HG03520 (cell line): ENCODE measurements around the gene TXNDC15.
"Not testable (repeated sequence)": the region's sequence is repeated elsewhere in the genome, so short reads cannot be mapped to it uniquely, and the experiment has no call there.

Experiments used
- ATAC-seq: cut with Tn5 transposase; IDR thresholded peaks from one replicate; pipeline ENCODE4 v1.9.1; 2021; ENCODE audit warnings: mild to moderate bottlenecking, moderate library complexity; ENCODE audit not compliant: unreplicated experiment

TXNDC15 gene, protein sequence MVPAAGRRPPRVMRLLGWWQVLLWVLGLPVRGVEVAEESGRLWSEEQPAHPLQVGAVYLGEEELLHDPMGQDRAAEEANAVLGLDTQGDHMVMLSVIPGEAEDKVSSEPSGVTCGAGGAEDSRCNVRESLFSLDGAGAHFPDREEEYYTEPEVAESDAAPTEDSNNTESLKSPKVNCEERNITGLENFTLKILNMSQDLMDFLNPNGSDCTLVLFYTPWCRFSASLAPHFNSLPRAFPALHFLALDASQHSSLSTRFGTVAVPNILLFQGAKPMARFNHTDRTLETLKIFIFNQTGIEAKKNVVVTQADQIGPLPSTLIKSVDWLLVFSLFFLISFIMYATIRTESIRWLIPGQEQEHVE

DNA sequence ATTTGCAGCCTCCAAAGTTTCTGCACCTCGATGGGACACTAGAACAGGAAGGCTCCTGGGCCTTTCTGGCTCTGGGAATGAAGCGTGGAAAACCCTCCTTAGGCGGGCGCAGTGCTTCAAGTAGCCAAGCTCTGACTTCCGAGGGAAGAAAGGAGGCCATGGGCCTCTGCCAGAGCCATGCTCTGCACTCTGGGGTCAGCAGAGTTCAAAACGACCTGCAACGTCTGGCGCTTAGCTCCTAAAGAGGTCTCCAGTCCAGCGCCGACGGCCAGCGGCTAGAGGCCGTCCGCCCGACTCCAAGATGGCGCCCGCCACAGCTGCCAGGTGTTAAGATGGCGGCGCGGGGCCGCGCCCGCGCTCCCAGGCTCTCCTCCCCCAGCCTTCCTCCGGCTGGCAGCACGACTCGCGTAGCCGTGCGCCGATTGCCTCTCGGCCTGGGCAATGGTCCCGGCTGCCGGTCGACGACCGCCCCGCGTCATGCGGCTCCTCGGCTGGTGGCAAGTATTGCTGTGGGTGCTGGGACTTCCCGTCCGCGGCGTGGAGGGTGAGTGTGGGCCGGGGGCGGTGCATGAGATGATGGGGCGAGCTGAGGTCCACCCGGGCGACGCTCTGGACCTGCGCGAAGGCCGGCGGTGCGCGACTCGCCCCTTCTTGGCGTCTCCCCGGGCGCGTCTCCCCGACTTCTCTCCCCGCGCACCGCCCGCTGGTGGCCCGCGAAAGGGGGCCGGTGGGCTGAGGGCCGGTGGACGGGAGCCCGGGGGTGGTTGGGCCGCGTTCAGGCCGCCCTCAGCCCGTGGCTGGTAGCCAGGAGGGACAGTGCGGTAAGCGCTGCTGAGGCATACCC, at the start of gene TXNDC15:
TXNDC15 (plus strand) TSS at position 385 of the 844 bp plus-strand sequence; CDS start at position 442, 57 bp downstream.
- peak; percentile 73 for ATAC-seq

DNA sequence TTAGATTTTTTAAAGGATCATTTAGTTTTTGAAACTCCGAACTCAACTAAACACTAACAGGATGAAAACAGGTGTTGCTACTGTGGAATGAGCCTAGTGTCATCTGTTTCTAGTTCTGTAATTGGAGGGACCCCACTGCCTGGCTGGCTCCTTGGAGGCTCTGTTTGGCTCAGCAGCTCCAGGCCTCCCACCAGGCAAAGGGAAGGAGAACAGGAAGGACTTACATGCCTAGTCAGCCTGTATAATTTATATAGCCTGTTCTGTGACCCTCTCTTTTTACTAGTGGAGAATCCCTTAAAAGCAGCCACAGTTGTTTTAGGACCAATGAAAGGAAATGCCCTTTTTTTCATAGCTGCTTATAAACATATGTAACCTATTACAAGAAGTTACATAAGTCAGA, 49.5 kb upstream of the TXNDC15 start:
- ATAC-seq: no peak

DNA sequence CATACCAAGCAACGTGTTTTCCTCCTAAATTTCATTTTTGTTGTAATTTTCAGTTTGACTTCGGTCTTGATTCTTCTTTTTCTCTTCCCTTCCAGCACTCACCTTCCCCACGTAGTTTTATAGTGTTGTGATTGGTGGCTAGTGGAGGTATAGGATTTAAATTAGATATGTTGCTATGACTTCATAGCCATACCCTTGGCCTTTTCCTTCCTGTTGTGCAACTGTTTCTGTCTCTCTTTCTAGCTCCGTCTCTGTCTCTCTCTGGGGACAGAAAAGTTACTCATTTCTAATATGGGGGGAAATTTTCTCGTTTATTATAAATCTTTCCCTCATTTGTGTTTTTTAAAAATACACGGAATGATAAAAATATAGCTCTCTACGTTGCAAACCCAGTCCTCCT, 49.0 kb upstream of the TXNDC15 start:
- no peak for ATAC-seq

DNA sequence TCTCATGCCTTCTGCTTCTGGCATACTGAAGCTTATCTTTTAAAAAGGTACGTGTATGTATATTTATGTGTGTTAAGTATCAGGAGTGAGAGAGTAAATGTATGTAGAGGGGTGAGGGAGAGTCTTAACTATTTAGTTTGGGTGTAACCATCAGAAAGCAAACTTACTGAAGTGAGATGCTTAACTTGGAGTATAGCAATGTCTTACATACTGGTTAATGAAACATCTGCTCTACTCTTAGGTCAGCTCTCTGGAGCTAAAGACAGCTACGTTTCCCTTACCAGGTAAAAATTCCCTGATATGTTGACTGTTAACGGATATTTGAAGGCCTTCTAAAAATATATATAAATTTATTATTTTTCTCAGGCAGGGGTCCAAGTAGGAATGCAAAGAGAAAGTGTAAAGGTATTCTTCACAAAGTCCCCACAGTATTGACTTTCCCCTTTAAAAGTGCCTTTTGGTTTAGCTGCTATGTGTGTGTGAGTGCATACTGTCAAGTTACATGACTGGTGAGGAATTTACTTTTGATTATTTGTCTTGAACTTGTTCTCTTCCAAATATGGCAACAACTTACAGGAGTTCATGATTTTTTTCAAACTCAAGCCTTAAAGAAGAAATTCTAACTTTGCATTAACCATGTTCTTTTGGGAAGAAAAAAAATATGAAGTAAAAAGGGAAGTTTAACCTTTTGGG, 40.7 kb upstream of the TXNDC15 start:
- ATAC-seq: no peak

DNA sequence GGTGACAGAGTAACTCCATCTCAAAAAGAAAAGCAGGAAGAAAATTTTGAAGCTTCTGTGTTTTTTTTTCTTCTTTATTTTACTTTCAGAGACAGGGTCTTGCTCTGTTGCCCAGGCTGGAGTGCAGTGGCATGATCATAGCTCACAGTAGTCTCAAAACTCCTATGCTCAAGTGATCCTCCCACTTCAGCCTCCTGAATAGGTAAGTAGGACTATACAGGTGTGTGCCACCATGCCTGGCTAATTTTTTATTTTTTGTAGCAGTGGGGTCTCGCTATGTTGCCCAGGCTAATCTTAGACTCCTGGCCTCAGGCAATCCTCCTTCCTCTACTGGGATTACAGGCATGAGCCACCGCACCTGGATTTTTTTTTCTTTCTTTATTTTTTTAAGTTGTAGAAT, 38.5 kb upstream of the TXNDC15 start:
- ATAC-seq: no peak

DNA sequence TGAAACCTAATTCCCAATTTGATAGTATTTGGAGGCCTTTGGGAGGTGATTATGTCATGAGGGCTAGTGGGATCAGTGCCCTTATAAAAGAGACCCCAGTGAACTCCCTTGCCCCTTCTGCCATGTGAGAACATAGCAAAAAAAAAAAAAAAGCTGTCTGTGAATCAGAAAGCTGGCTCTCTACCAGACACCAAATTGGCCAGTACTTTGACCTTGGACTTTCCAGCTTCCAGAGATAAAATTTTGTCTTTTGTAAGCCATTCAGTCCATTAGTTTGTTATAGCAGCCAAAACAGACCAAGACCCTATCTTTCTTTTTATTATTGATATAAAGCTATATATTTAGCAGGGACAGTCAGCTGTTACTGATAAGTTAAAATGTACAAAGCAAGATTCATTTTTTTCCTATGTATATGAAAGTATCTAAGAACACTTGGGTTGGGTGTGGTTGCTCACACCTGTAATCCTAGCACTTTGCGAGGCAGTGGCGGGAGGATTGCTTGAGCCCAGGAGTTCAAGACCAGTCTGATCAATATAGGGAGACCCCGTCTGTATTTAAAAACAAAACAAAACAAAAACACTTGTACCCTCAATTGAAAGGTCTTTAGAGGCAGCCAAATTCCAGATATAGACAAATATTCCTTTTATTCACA, 36.5 kb upstream of the TXNDC15 start:
- no peak for ATAC-seq

DNA sequence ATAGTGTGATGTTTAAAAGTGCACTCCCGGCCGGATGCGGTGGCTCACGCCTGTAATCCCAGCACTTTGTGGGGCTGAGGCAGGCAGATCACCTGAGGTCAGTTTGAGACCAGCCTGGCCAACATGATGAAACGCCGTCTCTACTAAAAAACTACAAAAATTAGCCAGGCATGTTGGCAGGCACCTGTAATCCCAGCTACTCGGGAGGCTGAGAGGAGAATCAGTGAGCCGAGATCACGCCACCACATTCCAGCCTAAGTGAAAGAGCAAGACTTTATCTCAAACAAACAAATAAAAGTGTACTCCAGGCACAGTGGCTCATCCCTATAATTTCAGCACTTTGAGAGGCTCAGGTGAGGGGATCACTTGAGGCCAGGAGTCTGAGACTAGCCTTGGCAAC, 35.8 kb upstream of the TXNDC15 start:
- ATAC-seq: not testable (repeated sequence)

DNA sequence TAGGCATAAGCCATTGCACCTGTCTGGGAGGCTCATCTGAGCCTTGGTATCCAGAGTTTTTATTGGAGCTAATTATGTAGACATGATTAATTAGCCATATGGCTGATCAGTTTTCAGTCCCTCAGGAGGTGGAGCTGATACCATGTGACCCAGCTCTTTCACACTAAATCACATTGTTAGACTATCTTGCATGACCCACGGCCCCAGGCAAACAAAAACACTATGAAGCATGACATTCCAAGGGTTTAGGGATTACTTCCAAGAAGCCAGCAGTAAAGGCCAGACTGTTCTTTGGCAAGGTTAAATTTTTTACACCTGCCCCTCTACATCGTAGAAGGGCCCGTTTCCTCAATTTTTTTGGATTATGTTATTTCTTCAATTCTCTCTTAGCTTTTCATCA, 33.4 kb upstream of the TXNDC15 start:
- ATAC-seq: no peak

DNA sequence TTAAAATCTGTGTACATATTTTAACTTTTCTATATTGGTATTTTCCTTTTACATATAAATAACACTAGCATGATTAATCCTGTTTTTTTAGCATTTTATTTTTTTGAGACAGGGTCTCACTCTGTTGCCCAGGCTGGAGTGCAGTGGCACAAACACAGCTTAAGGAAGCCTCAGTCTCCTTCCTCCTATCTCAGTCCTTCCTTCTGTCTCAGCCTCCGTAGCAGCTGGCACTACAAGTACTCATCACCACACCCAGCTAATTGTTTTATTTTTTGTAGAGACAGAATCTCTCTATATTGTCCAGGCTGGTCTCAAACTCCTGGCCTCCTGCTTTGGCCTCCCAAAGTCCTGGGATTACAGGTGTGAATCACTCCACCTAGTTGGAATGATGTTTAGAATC, 29.9 kb upstream of the TXNDC15 start:
- no peak for ATAC-seq

DNA sequence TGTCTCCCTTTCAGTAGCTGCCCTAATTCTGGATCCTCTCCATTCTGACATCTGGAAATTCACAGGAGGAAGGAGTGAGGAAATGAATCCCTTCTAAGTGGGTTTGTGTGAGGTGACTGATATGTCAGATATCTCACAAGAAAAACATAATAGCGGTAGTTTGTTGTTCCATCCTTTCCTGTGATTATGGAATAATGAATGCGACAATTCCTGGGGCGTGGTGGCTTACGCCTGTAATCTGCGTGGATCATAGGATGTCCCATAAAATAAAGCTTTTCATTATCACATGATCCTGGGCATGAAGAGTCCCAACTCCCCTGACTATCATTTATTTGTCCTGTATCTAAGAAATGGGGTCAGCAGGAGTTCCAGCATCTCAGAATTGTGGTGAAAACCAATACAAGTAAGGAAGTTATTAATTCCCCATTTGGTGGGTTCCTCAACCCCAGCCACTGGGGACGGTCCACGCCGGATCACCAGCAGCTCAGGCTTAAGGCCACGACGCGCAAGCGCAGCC, 28.8 kb upstream of the TXNDC15 start:
- no peak for ATAC-seq

DNA sequence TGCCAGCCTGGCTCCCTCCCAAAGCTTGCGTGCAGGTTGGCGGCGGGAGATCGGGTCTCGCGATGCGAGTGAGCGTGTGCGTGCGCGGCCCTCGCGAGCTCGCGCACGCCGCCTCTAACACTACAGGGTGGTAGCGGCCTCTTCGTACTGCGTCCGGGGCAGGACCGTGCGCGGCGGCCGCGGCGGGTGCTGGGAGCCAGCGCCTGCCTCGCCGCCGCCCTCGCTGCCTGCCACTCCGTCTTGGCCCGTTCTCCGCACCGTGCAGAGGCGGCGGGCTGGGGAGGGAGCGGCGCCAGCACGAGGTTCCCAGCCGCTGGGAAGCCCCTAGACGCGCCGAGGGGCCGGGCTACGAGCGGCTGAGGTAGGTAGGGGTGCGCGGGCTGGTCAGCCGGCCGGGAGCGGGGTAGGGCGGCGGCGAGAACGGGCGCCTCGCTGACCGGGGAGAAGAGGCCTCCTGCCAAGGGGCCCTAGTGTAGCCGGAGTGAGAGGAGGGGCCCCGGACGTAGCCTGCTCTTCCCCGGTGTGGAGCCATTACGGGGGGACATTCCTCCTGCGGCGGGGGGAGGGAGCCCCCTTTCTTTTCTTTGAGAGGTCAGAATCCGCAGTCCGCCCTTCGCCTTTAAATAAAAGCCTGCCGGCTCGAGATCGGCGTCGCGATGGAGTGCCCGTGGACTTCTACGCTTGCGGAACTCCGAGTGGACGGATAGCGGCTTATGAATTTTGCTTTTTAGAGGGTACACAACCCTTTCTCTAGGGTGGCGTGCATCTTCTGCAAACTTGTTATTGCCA, 28.1 kb upstream of the TXNDC15 start, which contains the start of gene C5orf24:
C5orf24 (plus strand) TSS at position 117 of the 789 bp plus-strand sequence. CDS start 8,933 bp downstream, outside the sequence.
- ATAC-seq: peak; percentile 89

DNA sequence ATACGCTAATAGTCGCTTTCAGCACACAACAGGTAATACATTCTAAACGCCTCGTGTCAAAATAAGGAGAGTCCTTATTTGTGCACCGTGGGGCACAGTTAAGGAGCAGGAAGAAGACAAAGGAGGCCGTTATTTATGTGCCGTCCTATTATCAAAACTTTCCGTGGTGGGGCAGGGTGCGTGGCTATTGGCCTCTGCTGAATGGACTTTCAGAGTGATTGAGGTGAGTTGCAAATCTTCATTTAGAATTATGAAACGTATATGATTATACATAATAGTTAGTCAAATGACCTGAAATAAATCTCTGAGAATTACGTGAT, 27.6 kb upstream of the TXNDC15 start:
- no peak for ATAC-seq

DNA sequence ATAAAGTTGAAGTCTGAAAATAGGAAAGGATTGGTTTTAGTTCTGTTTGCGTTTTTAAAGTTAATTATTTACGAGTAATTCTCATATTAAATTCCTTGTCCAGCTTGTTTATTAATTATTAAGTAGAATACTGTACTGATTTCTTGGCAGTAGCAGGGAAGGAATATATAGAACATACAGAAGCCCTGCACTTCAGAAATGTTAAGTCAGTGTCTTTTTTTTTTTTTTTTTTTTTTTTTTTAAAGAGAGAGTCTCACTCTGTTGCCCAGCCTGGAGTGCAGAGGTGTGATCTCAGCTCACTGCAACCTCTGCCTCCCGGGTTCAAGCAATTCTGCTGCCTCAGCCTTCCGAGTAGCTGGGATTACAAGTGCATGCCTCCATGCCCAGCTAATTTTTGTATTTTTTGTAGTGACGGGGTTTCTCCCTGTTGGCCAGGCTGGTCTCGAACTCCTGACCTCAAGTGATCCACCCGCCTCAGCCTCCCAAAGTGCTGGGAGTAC, 24.7 kb upstream of the TXNDC15 start:
- not testable (repeated sequence) for ATAC-seq

DNA sequence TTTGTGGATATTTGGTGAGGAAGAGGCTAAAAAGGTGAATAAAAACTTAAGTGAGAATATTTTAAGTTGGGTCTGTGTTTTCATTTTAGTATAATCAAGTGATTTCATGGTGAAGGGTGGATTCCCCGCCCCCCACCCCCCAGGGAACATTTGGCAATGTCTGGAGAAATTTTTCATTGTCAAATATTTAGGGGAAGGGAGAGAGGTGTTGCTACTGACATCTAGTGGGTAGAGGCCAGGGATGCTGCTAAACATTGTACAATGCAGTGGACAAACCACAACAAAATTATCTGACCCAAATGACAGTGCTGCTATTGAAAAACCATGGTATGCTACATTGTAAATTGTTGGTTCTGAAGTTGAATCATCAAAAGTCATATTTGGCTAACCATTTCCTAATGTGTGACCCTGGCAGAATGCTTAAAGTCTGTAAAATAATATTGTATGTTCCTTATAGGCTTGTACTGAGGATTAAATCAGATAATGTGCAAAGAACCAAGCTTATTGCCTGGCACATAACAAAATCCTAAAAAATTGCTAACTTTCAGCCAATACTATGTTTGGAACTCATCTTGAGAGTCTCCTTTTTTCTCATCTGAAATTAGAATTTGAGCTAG, 22.8 kb upstream of the TXNDC15 start:
- no peak for ATAC-seq

DNA sequence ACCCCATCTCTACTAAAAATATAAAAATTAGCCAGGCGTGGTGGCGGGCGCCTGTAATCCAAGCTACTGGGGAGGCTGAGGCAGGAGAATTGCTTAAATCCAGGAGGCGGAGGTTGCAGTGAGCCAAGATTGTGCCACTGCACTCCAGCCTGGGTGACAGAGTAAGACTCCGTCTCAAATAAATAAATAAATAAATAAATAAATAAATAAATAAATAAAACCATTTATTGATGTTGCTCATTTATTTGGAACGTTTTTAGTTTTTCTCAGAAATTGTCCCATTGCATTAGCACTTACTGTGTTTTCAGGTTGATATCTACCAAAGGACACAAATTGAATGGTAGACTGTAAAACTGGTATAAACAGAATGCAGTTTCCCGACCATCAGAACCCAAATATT, 17.7 kb upstream of the TXNDC15 start:
- ATAC-seq: not testable (repeated sequence)

DNA sequence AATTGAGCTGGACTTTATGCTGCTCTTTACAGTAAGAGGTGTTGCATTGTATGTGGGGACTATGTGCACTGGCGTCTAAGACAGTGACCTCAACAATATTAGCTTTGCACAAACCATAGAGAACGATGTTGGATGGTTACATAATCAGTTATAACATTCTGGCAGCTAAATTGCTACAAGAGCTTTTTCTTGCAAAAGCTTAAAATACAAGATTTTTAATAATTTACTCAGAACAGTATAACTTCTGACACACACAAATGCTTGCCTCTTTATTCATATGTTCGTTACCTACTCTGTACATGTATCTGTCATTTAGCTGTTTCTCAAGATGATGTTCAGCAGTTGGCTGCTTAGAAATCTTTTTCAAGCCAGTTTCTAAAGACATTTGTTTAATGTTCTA, 16.8 kb upstream of the TXNDC15 start:
- ATAC-seq: no peak

DNA sequence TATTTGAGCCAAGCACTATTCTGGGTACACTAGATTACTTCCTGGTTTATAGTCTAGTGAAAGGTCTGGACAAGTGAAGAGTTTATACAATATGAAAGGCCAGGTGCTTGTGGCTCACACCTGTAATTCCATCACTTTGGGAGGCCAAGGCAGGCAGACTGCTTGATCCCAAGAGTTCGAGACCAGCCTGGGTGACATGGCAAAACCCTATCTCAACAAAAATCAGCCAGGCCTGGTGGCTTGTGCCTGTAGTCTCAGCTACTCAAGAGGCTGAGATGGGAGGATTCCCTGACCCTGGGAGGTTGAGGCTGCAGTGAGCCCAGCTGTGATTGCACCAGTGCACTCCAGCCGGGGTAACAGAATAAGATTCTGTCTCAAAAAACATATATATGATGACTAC, 9.5 kb upstream of the TXNDC15 start:
- no peak for ATAC-seq

DNA sequence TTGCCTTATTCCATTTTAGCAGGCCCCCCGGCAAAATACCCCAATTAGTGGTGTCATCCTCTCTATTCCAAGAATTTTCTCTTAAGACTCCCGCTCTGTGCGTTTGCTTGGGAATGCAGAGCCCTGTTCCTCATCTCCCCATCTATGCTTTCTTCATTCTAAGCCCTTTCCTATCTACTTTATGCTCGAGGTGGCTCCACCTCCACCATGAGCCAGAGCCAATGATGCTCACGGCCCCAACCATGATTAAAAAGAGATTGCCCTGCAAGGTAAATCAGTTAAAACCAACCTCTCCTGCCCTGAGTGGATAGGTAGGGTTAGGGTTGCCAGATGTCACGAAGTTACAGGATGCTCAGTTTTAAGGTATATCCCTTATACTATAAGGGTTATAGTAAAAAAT, 677 bp upstream of the TXNDC15 start:
- no peak for ATAC-seq
